NCI-H2029 treated with DMSO at 0.1 percent for 48 hours (cell line): Measurements from ENCODE around the gene ERVK3-1.
"Not testable (repeated sequence)": the region's sequence is repeated elsewhere in the genome, so short reads cannot be mapped to it uniquely, and the experiment has no call there.

Source experiments
- DNase-seq: peaks from one replicate; lab custom pipeline; 2025; lab: John Stamatoyannopoulos, UW

Gene ERVK3-1

GRCh38 chr19:58304748-58305064, 471 bp upstream of the ERVK3-1 start:
- no peak for DNase-seq

GRCh38 chr19:58305932-58306323, 751 bp downstream of the ERVK3-1 start:
- DNase-seq, result no peak

- DNase-seq, result no peak
Measured at GRCh38 chr19:58307736-58308135, 2.6 kb downstream of the ERVK3-1 start.

GRCh38 chr19:58310685-58311084, 5.5 kb downstream of the ERVK3-1 start:
- DNase-seq, result not testable (repeated sequence)

GRCh38 chr19:58311345-58311865, 6.2 kb downstream of the ERVK3-1 start:
- DNase-seq, result no peak

GRCh38 chr19:58315580-58315979, 10.4 kb downstream of the ERVK3-1 start:
- DNase-seq, result no peak

- DNase-seq, result no peak
Measured at GRCh38 chr19:58317476-58318072, 12.4 kb downstream of the ERVK3-1 start.

- DNase-seq, result no peak
Measured at GRCh38 chr19:58318297-58318696, 13.1 kb downstream of the ERVK3-1 start.

GRCh38 chr19:58319241-58319640, 14.1 kb downstream of the ERVK3-1 start:
- DNase-seq, result no peak

- no peak for DNase-seq
Measured at GRCh38 chr19:58325311-58326022, 20.3 kb downstream of the ERVK3-1 start.

- DNase-seq, result no peak
Measured at GRCh38 chr19:58326501-58326913, 21.3 kb downstream of the ERVK3-1 start.

GRCh38 chr19:58326914-58327726, 21.9 kb downstream of the ERVK3-1 start, which contains the start of gene ZSCAN22:
TSS of gene ZSCAN22 (plus strand) at chr19:58326994. CDS start at chr19:58334803, 7,809 bp downstream.
- DNase-seq, result peak; percentile 81

GRCh38 chr19:58328999-58329398, 23.8 kb downstream of the ERVK3-1 start:
- DNase-seq, result no peak

GRCh38 chr19:58330458-58330857, 25.3 kb downstream of the ERVK3-1 start:
- DNase-seq, result no peak

GRCh38 chr19:58332697-58333096, 27.5 kb downstream of the ERVK3-1 start:
- no peak for DNase-seq

GRCh38 chr19:58334691-58335249, 29.6 kb downstream of the ERVK3-1 start:
- DNase-seq, result no peak

- no peak for DNase-seq
Measured at GRCh38 chr19:58335630-58336029, 30.5 kb downstream of the ERVK3-1 start.

GRCh38 chr19:58336216-58336615, 31.0 kb downstream of the ERVK3-1 start:
- no peak for DNase-seq

GRCh38 chr19:58336820-58337219, 31.6 kb downstream of the ERVK3-1 start:
- no peak for DNase-seq

GRCh38 chr19:58338336-58338735, 33.2 kb downstream of the ERVK3-1 start:
- no peak for DNase-seq

- no peak for DNase-seq
Measured at GRCh38 chr19:58338825-58339558, 33.8 kb downstream of the ERVK3-1 start.

GRCh38 chr19:58345558-58345957, 40.4 kb downstream of the ERVK3-1 start:
- DNase-seq, result no peak
